Caco-2 (cell line): Measurements from ENCODE around the gene MAP7. TPM values are rescaled to one million over a fixed set of nuclear protein-coding genes. Genes with fewer than 3 reads are reported as not detected.

Experiments
- BruUV-seq: library from RNA; stranded (reverse); fragments of 400-500 nt; replicated peaks from 2 replicates; lab custom pipeline; 2021; lab: Mats Ljungman, UMichigan
- CTCF ChIA-PET: fragments of 300-600 bp; sonication (Branson Sonifier 250); formaldehyde crosslinking; loops from one replicate; lab custom pipeline; 2022; ENCODE audit warnings: antibody characterized with exemption; lab: Charles Lee
- POLR2A ChIA-PET: fragments of 300-600 bp; sonication (Branson Sonifier 250); formaldehyde crosslinking; loops from one replicate; lab custom pipeline; 2022; ENCODE audit warnings: antibody characterized with exemption; lab: Charles Lee
- DNase-seq, 2 experiments: peaks; one replicate each; pipeline versions ENCODE4 v3.0.0 to v3.0.0-alpha.2; 2020 to 2022
- H3K27me3 ChIP-seq: replicated peaks from 2 replicates; pipeline ENCODE4 v1.6.0; 2011; ENCODE audit warnings: low read length; ENCODE audit not compliant: control insufficient read depth, insufficient read depth
- H3K36me3 ChIP-seq: 2 replicates; pipeline ENCODE4 v1.5.1; 2011; ENCODE audit warnings: low read length; ENCODE audit not compliant: control insufficient read depth, insufficient read depth
- H3K4me1 ChIP-seq: fragments of 250-450 bp; sonication (Bioruptor Pico); 2 replicates; pipeline ENCODE4 v1.5.1; 2020; ENCODE audit warnings: mild to moderate bottlenecking
- H3K4me3 ChIP-seq: 2 replicates; pipeline ENCODE4 v1.5.1; 2011; ENCODE audit warnings: low read depth, mild to moderate bottlenecking, control low read depth, low read length
- H3K9me3 ChIP-seq: fragments of 250-450 bp; sonication (Bioruptor Pico); 2 replicates; pipeline ENCODE4 v1.5.1; 2020; ENCODE audit warnings: mild to moderate bottlenecking, moderate library complexity
- H3K27ac Mint-ChIP-seq: one replicate; pipeline ENCODE4 v1.8.0; 2022; ENCODE audit warnings: mixed read lengths; ENCODE audit not compliant: unreplicated experiment
- H3K27me3 Mint-ChIP-seq: one replicate; pipeline ENCODE4 v1.8.0; 2022; ENCODE audit warnings: mixed read lengths; ENCODE audit not compliant: insufficient read depth, unreplicated experiment
- H3K36me3 Mint-ChIP-seq: one replicate; pipeline ENCODE4 v1.8.0; 2022; ENCODE audit warnings: mild to moderate bottlenecking, mixed read lengths; ENCODE audit not compliant: insufficient read depth, unreplicated experiment
- H3K4me1 Mint-ChIP-seq: one replicate; pipeline ENCODE4 v1.8.0; 2022; ENCODE audit warnings: low read depth, mixed read lengths; ENCODE audit not compliant: unreplicated experiment
- H3K4me3 Mint-ChIP-seq: one replicate; pipeline ENCODE4 v1.8.0; 2022; ENCODE audit warnings: mild to moderate bottlenecking, moderate library complexity, mixed read lengths; ENCODE audit not compliant: unreplicated experiment
- H3K9me3 Mint-ChIP-seq: one replicate; pipeline ENCODE4 v1.8.0; 2022; ENCODE audit warnings: mixed read lengths; ENCODE audit not compliant: unreplicated experiment
- intact Hi-C: fragments of 100-400 bp; cut with micrococcal nuclease; formaldehyde crosslinking; loops from one replicate; pipeline ENCODE4 v1.10.0; 2022; ENCODE audit not compliant: unreplicated experiment
- total RNA-seq: library from RNA; stranded (reverse); gene quantifications from 2 replicates; pipeline ENCODE4 v1.2.3, GENCODE V29; 2022
- TF ChIP-seq, protein P1 (sequence below), 2 experiments: fragments of 200-600 bp in 1 of 2; IDR thresholded peaks; 1 replicate in 1 of 2; 2 replicates in 1 of 2; pipeline versions ENCODE4 v1.5.1 to v1.8.0; 2011 to 2022; ENCODE audit warnings: antibody characterized with exemption in 1 of 2, control low read depth in 1 of 2, inconsistent platforms in 1 of 2, low read depth in 1 of 2, low read length in 1 of 2, mild to moderate bottlenecking in 1 of 2, moderate library complexity in 1 of 2; ENCODE audit not compliant: insufficient read depth in 1 of 2, severe bottlenecking in 1 of 2, unreplicated experiment in 1 of 2

Gene MAP7
- total RNA-seq, 1 experiment from 2014 or later: 55.3 TPM

DNA sequence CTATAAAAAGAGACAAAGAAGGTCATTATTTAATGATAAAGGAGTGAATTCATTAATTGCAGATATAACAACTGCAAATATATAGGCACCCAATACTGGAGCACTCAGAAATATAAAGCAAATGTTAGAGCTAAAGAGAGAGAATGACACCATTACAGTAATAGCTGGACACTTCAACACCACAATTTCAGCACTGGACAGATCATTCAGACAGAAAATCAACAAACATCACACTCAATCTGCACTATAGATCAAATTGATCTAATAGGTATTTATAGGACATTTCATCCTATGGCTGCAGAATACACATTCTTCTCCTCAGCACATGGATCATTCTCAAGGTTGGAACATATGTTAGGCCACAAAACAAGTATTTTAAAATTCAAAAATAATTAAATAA lies 72.7 kb downstream of the MAP7 start:
- TF ChIP-seq, protein P1, sequence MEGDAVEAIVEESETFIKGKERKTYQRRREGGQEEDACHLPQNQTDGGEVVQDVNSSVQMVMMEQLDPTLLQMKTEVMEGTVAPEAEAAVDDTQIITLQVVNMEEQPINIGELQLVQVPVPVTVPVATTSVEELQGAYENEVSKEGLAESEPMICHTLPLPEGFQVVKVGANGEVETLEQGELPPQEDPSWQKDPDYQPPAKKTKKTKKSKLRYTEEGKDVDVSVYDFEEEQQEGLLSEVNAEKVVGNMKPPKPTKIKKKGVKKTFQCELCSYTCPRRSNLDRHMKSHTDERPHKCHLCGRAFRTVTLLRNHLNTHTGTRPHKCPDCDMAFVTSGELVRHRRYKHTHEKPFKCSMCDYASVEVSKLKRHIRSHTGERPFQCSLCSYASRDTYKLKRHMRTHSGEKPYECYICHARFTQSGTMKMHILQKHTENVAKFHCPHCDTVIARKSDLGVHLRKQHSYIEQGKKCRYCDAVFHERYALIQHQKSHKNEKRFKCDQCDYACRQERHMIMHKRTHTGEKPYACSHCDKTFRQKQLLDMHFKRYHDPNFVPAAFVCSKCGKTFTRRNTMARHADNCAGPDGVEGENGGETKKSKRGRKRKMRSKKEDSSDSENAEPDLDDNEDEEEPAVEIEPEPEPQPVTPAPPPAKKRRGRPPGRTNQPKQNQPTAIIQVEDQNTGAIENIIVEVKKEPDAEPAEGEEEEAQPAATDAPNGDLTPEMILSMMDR (IDR thresholded peaks at IDR 0.05; ENCODE audit: insufficient read depth in 1 of 2, low read depth in 1 of 2, low read length in 1 of 2, severe bottlenecking in 1 of 2, unreplicated experiment in 1 of 2): no peak
- H3K27me3 ChIP-seq: no peaks in the 10 kb centered on the region
- H3K9me3 Mint-ChIP-seq: peaks cover 14% of the 10 kb centered on the region
- no peaks in the 10 kb centered on the region for H3K4me1 ChIP-seq
- intact Hi-C loops: no loop called here
- ChIA-PET CTCF (no interaction called here), POLR2A (no interaction called here)
- H3K4me3 Mint-ChIP-seq: no peak overlapping the region
- H3K36me3 Mint-ChIP-seq: no peaks in the 10 kb centered on the region
- H3K27me3 Mint-ChIP-seq: no peaks in the 10 kb centered on the region
- no peak for DNase-seq
- H3K9me3 ChIP-seq: no peaks in the 10 kb centered on the region; the same call in 1 of the 2 replicates
- H3K36me3 ChIP-seq: no peaks in the 10 kb centered on the region
- no peaks in the 10 kb centered on the region for H3K4me1 Mint-ChIP-seq
- BruUV-seq: no TSS peak
- no peak overlapping the region for H3K4me3 ChIP-seq
- H3K27ac Mint-ChIP-seq: no peak overlapping the region

DNA sequence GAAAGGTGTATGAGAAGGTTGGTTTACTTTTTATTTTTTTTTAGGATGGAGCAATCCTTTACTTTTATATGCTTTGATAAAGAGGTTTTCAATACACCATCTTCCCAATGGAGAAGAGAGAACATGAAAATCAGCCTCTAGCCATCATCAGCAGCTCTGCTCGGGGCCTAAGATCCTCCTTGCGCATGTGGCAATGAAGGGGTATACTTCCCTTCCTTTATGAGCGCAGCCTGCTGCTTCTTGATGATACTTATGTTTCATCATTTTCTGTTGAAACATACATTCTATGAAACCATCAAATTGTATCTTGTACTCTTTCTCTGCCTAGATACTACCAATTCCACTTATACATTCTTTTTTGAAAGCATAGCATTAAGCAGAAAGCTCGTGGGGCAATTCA lies 74.5 kb downstream of the MAP7 start:
- BruUV-seq: no TSS peak
- ChIA-PET CTCF (no interaction called here), POLR2A (no interaction called here)
- Mint-ChIP-seq H3K27ac (no peak overlapping the region), H3K4me1 (no peaks in the 10 kb centered on the region), H3K27me3 (no peaks in the 10 kb centered on the region), H3K4me3 (no peak overlapping the region), H3K36me3 (no peaks in the 10 kb centered on the region), H3K9me3 (peaks cover 14% of the 10 kb centered on the region)
- H3K4me1 ChIP-seq: no peaks in the 10 kb centered on the region
- no peaks in the 10 kb centered on the region; the same call in 1 of the 2 replicates for H3K9me3 ChIP-seq
- TF ChIP-seq, protein P1 (IDR thresholded peaks at IDR 0.05; ENCODE audit: insufficient read depth in 1 of 2, low read depth in 1 of 2, low read length in 1 of 2, severe bottlenecking in 1 of 2, unreplicated experiment in 1 of 2): no peak
- H3K4me3 ChIP-seq: no peak overlapping the region
- no peaks in the 10 kb centered on the region for H3K36me3 ChIP-seq
- intact Hi-C loops: no loop called here
- H3K27me3 ChIP-seq: no peaks in the 10 kb centered on the region
- no peak for DNase-seq

DNA sequence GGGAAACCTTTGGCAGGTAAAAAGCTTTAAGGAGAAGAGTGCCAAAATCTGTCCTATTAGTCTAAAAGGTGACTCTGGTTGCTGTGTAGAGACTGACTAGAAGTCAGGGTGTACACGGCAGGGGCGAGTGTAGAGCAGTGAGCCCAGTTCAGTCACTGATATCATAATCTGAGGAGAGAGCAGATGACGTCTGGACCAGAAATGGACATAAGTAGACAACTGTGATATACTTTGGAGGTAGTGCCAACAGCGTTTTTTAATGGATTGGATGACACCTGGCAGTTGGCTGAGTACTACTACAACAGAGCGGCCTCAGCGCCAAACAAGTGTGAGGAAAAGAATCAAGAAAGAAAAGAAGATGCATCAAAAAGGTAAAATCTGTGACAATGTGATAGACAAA lies 76.0 kb downstream of the MAP7 start:
- TF ChIP-seq, protein P1 (IDR thresholded peaks at IDR 0.05; ENCODE audit: insufficient read depth in 1 of 2, low read depth in 1 of 2, low read length in 1 of 2, severe bottlenecking in 1 of 2, unreplicated experiment in 1 of 2): no peak
- intact Hi-C loops: no loop called here
- no peaks in the 10 kb centered on the region for H3K36me3 ChIP-seq
- DNase-seq: no peak
- H3K9me3 ChIP-seq: no peaks in the 10 kb centered on the region
- H3K4me1 Mint-ChIP-seq: no peaks in the 10 kb centered on the region
- no peak overlapping the region for H3K27ac Mint-ChIP-seq
- POLR2A ChIA-PET: no interaction called here
- H3K27me3 ChIP-seq: no peaks in the 10 kb centered on the region
- H3K36me3 Mint-ChIP-seq: peaks cover 6% of the 10 kb centered on the region
- BruUV-seq: no TSS peak
- H3K4me1 ChIP-seq: no peaks in the 10 kb centered on the region
- no peaks in the 10 kb centered on the region for H3K27me3 Mint-ChIP-seq
- no peak overlapping the region for H3K4me3 ChIP-seq
- H3K9me3 Mint-ChIP-seq: peaks cover 10% of the 10 kb centered on the region
- CTCF ChIA-PET: no interaction called here
- no peak overlapping the region for H3K4me3 Mint-ChIP-seq
